Activated CD4-positive, alpha-beta T cell treated with anti-CD3 and anti-CD28 coated beads, Interleukin-2, amount 50 U/mL, for 16 hours (primary cell): Measurements from ENCODE around the gene AKR1A1.
"Not testable (repeated sequence)": the region's sequence is repeated elsewhere in the genome, so short reads cannot be mapped to it uniquely, and the experiment has no call there.

Experiments used
- DNase-seq: peaks from one replicate; pipeline ENCODE4 v3.0.0-alpha.2; 2020

AKR1A1 gene

GRCh38 chr1:45570631-45571030, 20.0 kb downstream of the AKR1A1 start:
- no peak for DNase-seq

GRCh38 chr1:45573231-45573804, 22.7 kb downstream of the AKR1A1 start:
- no peak for DNase-seq

GRCh38 chr1:45574105-45574626, 23.5 kb downstream of the AKR1A1 start:
- no peak for DNase-seq

GRCh38 chr1:45583264-45583665, 32.6 kb downstream of the AKR1A1 start:
- peak; percentile 97 for DNase-seq

- peak; percentile 91 for DNase-seq
Observed at GRCh38 chr1:45583666-45584350, 33.2 kb downstream of the AKR1A1 start, which contains the start of gene NASP. TSS of gene NASP (plus strand) at chr1:45584041. CDS start at chr1:45584147, 106 bp downstream.

- DNase-seq, result peak; percentile 89
Observed at GRCh38 chr1:45584351-45585109, 33.9 kb downstream of the AKR1A1 start.

GRCh38 chr1:45585110-45585426, 34.4 kb downstream of the AKR1A1 start:
- DNase-seq, result no peak

- no peak for DNase-seq
Observed at GRCh38 chr1:45585496-45586075, 35.0 kb downstream of the AKR1A1 start.

GRCh38 chr1:45586769-45587168, 36.1 kb downstream of the AKR1A1 start:
- no peak for DNase-seq

- no peak for DNase-seq
Observed at GRCh38 chr1:45589861-45590260, 39.2 kb downstream of the AKR1A1 start.

GRCh38 chr1:45594412-45594811, 43.8 kb downstream of the AKR1A1 start:
- DNase-seq, result no peak

- not testable (repeated sequence) for DNase-seq
Observed at GRCh38 chr1:45596765-45597164, 46.1 kb downstream of the AKR1A1 start.

- no peak for DNase-seq
Observed at GRCh38 chr1:45604239-45604638, 53.6 kb downstream of the AKR1A1 start.

GRCh38 chr1:45607404-45608074, 56.9 kb downstream of the AKR1A1 start:
- no peak for DNase-seq

- no peak for DNase-seq
Observed at GRCh38 chr1:45608175-45609156, 57.8 kb downstream of the AKR1A1 start.

GRCh38 chr1:45610589-45611226, 60.1 kb downstream of the AKR1A1 start:
- no peak for DNase-seq

GRCh38 chr1:45612941-45613579, 62.4 kb downstream of the AKR1A1 start:
- no peak for DNase-seq

- no peak for DNase-seq
Observed at GRCh38 chr1:45615885-45616284, 65.3 kb downstream of the AKR1A1 start.

GRCh38 chr1:45617618-45618017, 67.0 kb downstream of the AKR1A1 start:
- no peak for DNase-seq

GRCh38 chr1:45619149-45619921, 68.7 kb downstream of the AKR1A1 start:
- DNase-seq, result no peak
